HEK293T (cell line): ENCODE results near the gene FAM89A.

Experiments
- CTCF ChIA-PET: fragments of 350-600 bp; formaldehyde crosslinking; extraction: SDS; loops from one replicate; lab custom pipeline; 2021; ENCODE audit warnings: antibody characterized with exemption, inconsistent platforms; lab: Yijun Ruan, JAX
- POLR2A ChIA-PET: fragments of 350-600 bp; formaldehyde crosslinking; extraction: SDS; loops from one replicate; lab custom pipeline; 2020; ENCODE audit warnings: antibody characterized with exemption, inconsistent platforms; lab: Yijun Ruan, JAX
- DNase-seq: peaks from one replicate; pipeline ENCODE4 v3.0.0; 2012; ENCODE audit warnings: mixed read lengths; ENCODE audit errors: extremely low spot score
- ARNT ChIP-seq: fragments of 450-650 bp; IDR thresholded peaks from 2 replicates; pipeline ENCODE4 v1.6.1; 2017; ENCODE audit warnings: mild to moderate bottlenecking
- BHLHE40 ChIP-seq: fragments of 450-650 bp; IDR thresholded peaks from 2 replicates; pipeline ENCODE4 v1.6.1; 2016; ENCODE audit warnings: mild to moderate bottlenecking, moderate library complexity, borderline replicate concordance
- CTBP1 ChIP-seq: fragments of 450-650 bp; IDR thresholded peaks from 2 replicates; pipeline ENCODE4 v1.6.1; 2016; ENCODE audit warnings: borderline replicate concordance
- ELF4 ChIP-seq: fragments of 450-650 bp; IDR thresholded peaks from 2 replicates; pipeline ENCODE4 v1.6.1; 2017; ENCODE audit warnings: antibody characterized with exemption
- FOXA1 ChIP-seq: fragments of 450-650 bp; IDR thresholded peaks from 2 replicates; pipeline ENCODE4 v1.6.1; 2016; ENCODE audit warnings: mild to moderate bottlenecking
- FOXK2 ChIP-seq: fragments of 450-650 bp; IDR thresholded peaks from 2 replicates; pipeline ENCODE4 v1.6.1; 2016; ENCODE audit warnings: mild to moderate bottlenecking
- FOXM1 ChIP-seq: fragments of 450-650 bp; IDR thresholded peaks from 2 replicates; pipeline ENCODE4 v1.6.1; 2017; ENCODE audit warnings: mild to moderate bottlenecking, borderline replicate concordance
- HDGF ChIP-seq: fragments of 450-650 bp; IDR thresholded peaks from 2 replicates; pipeline ENCODE4 v1.6.1; 2017; ENCODE audit warnings: antibody characterized with exemption, borderline replicate concordance
- L3MBTL2 ChIP-seq: fragments of 450-650 bp; conservative IDR thresholded peaks from 2 replicates; pipeline ENCODE4 v1.6.1; 2016; ENCODE audit warnings: mild to moderate bottlenecking
- LEF1 ChIP-seq: fragments of 450-650 bp; IDR thresholded peaks from 2 replicates; pipeline ENCODE4 v1.6.1; 2017; ENCODE audit warnings: mild to moderate bottlenecking, borderline replicate concordance
- NFRKB ChIP-seq: fragments of 450-650 bp; IDR thresholded peaks from 2 replicates; pipeline ENCODE4 v1.6.1; 2016; ENCODE audit warnings: mild to moderate bottlenecking, moderate library complexity
- PKNOX1 ChIP-seq: fragments of 450-650 bp; IDR thresholded peaks from 2 replicates; pipeline ENCODE4 v1.6.1; 2016
- SP1 ChIP-seq: fragments of 450-650 bp; IDR thresholded peaks from 2 replicates; pipeline ENCODE4 v1.6.1; 2017
- SUZ12 ChIP-seq: fragments of 450-650 bp; IDR thresholded peaks from 2 replicates; pipeline ENCODE4 v1.6.1; 2016; ENCODE audit warnings: mild to moderate bottlenecking
- TARDBP ChIP-seq: fragments of 450-650 bp; IDR thresholded peaks from 2 replicates; pipeline ENCODE4 v1.6.1; 2016
- ZNF384 ChIP-seq: fragments of 450-650 bp; IDR thresholded peaks from 2 replicates; pipeline ENCODE4 v1.6.1; 2016

The FAM89A gene

GRCh38 chr1:231020816-231021215 lies 19.2 kb downstream of the FAM89A start:
- TF ChIP-seq BHLHE40 (no peak), PKNOX1 (no peak), ELF4 (no peak), ZNF384 (no peak), CTBP1 (no peak), SP1 (no peak), SUZ12 (no peak), FOXA1 (no peak)
- CTCF ChIA-PET = no interaction called here
- no peak for DNase-seq
- POLR2A ChIA-PET = interaction anchor here (0.7 kb wide), 1 partner anchor 10 kb away, joined by 3 read pairs; no protein-coding TSS in a partner anchor

GRCh38 chr1:231020139-231020601 lies 19.9 kb downstream of the FAM89A start:
- TF ChIP-seq TARDBP (no peak), LEF1 (no peak), SUZ12 (no peak), NFRKB (no peak)
- DNase-seq = no peak
- POLR2A ChIA-PET = no interaction called here
- CTCF ChIA-PET = no interaction called here

GRCh38 chr1:231019711-231020110 lies 20.3 kb downstream of the FAM89A start:
- DNase-seq = no peak
- POLR2A ChIA-PET = no interaction called here
- CTCF ChIA-PET = no interaction called here
- TF ChIP-seq L3MBTL2 (no peak), FOXK2 (no peak)

GRCh38 chr1:231016966-231017365 lies 23.1 kb downstream of the FAM89A start:
- ChIA-PET CTCF (no interaction called here), POLR2A (no interaction called here)
- DNase-seq = no peak
- TF ChIP-seq ZNF384 (no peak), L3MBTL2 (no peak), TARDBP (no peak), FOXM1 (no peak), LEF1 (no peak), PKNOX1 (no peak), SUZ12 (no peak), SP1 (no peak), ARNT (no peak), BHLHE40 (no peak), FOXK2 (no peak), FOXA1 (no peak), HDGF (no peak), NFRKB (no peak)

GRCh38 chr1:231016234-231016633 lies 23.8 kb downstream of the FAM89A start:
- ChIA-PET POLR2A (no interaction called here), CTCF (interaction anchor here (1.4 kb wide), 1 partner anchor 194 kb away, joined by 9 read pairs; no protein-coding TSS in a partner anchor)
- no peak for TF ChIP-seq L3MBTL2
- TF ChIP-seq ELF4 = no peak
- no peak for TF ChIP-seq NFRKB
- TF ChIP-seq BHLHE40 = no peak
- TF ChIP-seq SUZ12 = no peak
- no peak for TF ChIP-seq SP1
- no peak for TF ChIP-seq HDGF
- no peak for TF ChIP-seq LEF1
- TF ChIP-seq FOXA1 = no peak
- no peak for TF ChIP-seq ZNF384
- TF ChIP-seq CTBP1 = no peak
- TF ChIP-seq PKNOX1 = no peak
- no peak for TF ChIP-seq FOXK2
- TF ChIP-seq TARDBP = no peak
- DNase-seq = no peak

- ChIA-PET CTCF (interaction anchor here (0.6 to 1.0 kb wide), 2 partner anchors 15 to 79 kb away, joined by 3 to 4 read pairs; no protein-coding TSS in a partner anchor), POLR2A (interaction anchor here (0.6 kb wide), 1 partner anchor 44 kb away, joined by 3 read pairs; no protein-coding TSS in a partner anchor)
- TF ChIP-seq FOXM1 = no peak
- TF ChIP-seq FOXK2 = no peak
- no peak for DNase-seq
Observed at GRCh38 chr1:231013391-231014015, 26.6 kb downstream of the FAM89A start.

- no peak for DNase-seq
- TF ChIP-seq ELF4 = no peak
- TF ChIP-seq FOXA1 = no peak
- no peak for TF ChIP-seq TARDBP
- TF ChIP-seq CTBP1 = no peak
- no peak for TF ChIP-seq FOXM1
- TF ChIP-seq ARNT = no peak
- no peak for TF ChIP-seq HDGF
- no peak for TF ChIP-seq L3MBTL2
- TF ChIP-seq SUZ12 = no peak
- TF ChIP-seq NFRKB = no peak
- TF ChIP-seq BHLHE40 = no peak
- no peak for TF ChIP-seq SP1
- TF ChIP-seq FOXK2 = no peak
- ChIA-PET POLR2A (no interaction called here), CTCF (no interaction called here)
Observed at GRCh38 chr1:231011963-231012362, 28.1 kb downstream of the FAM89A start.
